ENCODE results near the gene PIGL.

DNA sequence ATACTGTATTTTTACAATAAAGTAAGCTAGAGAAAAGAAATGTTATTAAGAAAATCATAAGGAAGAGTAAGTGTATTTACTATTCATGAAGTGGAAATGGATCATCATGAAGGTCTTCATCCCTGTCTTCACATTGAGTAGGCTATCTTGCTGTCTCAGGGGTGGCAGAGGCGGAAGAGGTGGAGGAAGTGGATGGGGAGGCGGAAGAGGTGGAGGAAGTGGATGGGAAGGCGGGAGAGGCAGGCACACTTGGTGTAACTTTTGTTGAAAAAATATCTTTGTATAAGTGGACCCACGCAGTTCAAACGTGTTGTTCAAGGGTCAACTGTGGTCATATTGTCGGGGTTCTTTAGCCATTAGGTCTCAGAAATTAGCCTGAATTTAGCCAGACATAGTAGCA is 50.2 kb downstream of the PIGL start:
- TF ChIP-seq EZH2 (IDR thresholded peaks at IDR 0.05; ENCODE audit: low read depth, unreplicated experiment) (no peak), CTCF (conservative IDR thresholded peaks at IDR 0.05; ENCODE audit: low read depth in 2 of 2) (no peak)
